Body of pancreas (tissue), 4 donors: ENCODE results near the gene TH. TPM values are rescaled to one million over a fixed set of nuclear protein-coding genes. Genes with fewer than 3 reads are reported as not detected.

ENCODE experiments used
- ATAC-seq: fragments of 150-250 bp; one replicate; pipeline ENCODE4 v1.9.1; 2016
- DNase-seq, 4 donors: peaks; one replicate each; pipeline ENCODE4 v3.0.0-alpha.2; 2019
- H3K27ac ChIP-seq, 4 donors: fragments of 200-600 bp; sonication (generic); 1 replicate in 3 of 4; 2 replicates in 1 of 4; pipeline versions ENCODE4 v1.5.1 to v1.6.1; 2016 to 2019; ENCODE audit warnings: mild to moderate bottlenecking in 1 of 4, mixed read lengths in 1 of 4, moderate library complexity in 1 of 4
- H3K27me3 ChIP-seq, 2 donors: fragments of 200-600 bp; sonication (generic); one replicate each; pipeline ENCODE4 v1.6.0; 2016; ENCODE audit warnings: mild to moderate bottlenecking in 1 of 2
- H3K36me3 ChIP-seq, 2 donors: fragments of 200-600 bp; sonication (generic); replicated peaks in 1 of 2; 2 replicates each; pipeline ENCODE4 v1.5.1; 2016; ENCODE audit warnings: low read depth in 2 of 2; ENCODE audit not compliant: insufficient read depth in 1 of 2
- H3K4me1 ChIP-seq: fragments of 200-600 bp; sonication (generic); one replicate; pipeline ENCODE4 v1.6.0; 2016
- H3K4me3 ChIP-seq, 2 donors: fragments of 200-600 bp; sonication (generic); 1 replicate in 1 of 2; 2 replicates in 1 of 2; pipeline ENCODE4 v1.5.1; 2016 to 2019
- H3K9me3 ChIP-seq, 3 donors: fragments of 200-600 bp; sonication (generic); 1 replicate in 2 of 3; 2 replicates in 1 of 3; pipeline ENCODE4 v1.5.1; 2016
- POLR2A ChIP-seq, 3 donors: fragments of 450-650 bp; IDR thresholded peaks; one replicate each; pipeline ENCODE4 v1.6.1; 2016; ENCODE audit warnings: antibody characterized with exemption in 3 of 3, mild to moderate bottlenecking in 2 of 3
- WGBS, 2 donors: methylation state at CpG; one replicate each; pipeline ENCODE4 v1.1.5; 2017; 5-methylcytosine and 5-hydroxymethylcytosine counted together
- intact Hi-C: fragments of 100-400 bp; cut with DNase I; formaldehyde crosslinking; loops from one replicate; pipeline ENCODE4 v1.15.1; 2023
- total RNA-seq, 2 donors: library from RNA; depleted of rRNA; stranded (reverse); fragments of >200 nt; gene quantifications; one replicate each; pipeline ENCODE4 v1.1.0, GENCODE V29; 2016
- TF ChIP-seq, protein P1 (sequence below), 7 experiments: fragments of 450-650 bp in 4 of 7; fragments of 200-600 bp in 3 of 7; sonication (generic) in 3 of 7; IDR thresholded peaks; one replicate each; pipeline ENCODE4 v1.5.1; 2016 to 2019; ENCODE audit warnings: antibody characterized with exemption in 7 of 7

The TH gene
- total RNA-seq, 2 donors from 2014 or later: 0.66 TPM; not detected in 1

DNA sequence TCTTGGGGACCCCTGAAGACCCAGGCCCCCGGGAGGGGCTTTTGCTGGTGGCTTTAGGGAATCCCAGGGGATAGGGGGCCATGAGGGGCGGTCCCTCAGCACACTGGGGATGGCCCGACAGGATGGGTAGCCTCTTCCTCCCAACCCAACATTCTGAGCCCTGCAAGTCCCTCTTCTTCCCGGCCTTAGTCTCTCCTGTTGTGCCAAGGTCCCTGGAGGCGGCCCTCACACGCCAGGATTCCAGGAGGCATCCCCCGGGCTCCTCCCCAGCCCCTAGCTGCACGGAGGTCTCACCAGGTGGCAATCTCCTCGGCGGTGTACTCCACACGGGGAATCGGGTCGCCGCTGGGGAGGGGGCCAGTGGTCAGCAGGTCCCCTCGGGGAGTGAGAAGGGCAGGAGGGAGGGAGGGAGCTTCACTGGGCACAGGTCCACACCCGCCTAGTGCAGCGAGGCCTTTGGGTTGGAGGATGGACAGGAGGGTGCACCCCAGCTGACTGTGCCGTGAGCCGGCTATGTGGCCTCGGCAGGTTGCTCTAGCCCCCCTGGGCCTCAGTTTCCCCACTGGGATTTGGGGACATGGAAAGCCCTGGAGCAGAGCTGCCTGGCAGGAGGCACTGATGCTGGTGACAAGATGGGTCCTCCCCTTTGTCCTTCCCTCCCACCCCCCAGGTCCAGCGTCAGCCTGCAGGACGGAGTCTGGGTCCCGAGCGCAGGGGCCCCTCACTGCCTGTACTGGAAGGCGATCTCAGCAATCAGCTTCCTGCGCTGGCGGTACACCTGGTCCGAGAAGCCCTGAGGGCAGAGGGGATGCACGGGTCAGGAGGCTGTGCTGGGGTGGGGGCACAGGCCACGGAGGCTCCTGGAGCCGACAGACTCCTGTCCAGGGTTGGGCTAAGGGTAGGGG lies 4.2 kb downstream of the TH start:
- DNase-seq: no peak
- H3K27ac ChIP-seq: no peak overlapping the region
- H3K27me3 ChIP-seq: no peaks in the 10 kb centered on the region
- H3K4me1 ChIP-seq: peaks cover 7% of the 10 kb centered on the region
- ATAC-seq: no peak
- WGBS, 2 donors: 49 to 64% methylated on average over 15 to 31 of the region's 31 CpGs
- no peak for TF ChIP-seq POLR2A (IDR thresholded peaks at IDR 0.05)
- TF ChIP-seq, protein P1, sequence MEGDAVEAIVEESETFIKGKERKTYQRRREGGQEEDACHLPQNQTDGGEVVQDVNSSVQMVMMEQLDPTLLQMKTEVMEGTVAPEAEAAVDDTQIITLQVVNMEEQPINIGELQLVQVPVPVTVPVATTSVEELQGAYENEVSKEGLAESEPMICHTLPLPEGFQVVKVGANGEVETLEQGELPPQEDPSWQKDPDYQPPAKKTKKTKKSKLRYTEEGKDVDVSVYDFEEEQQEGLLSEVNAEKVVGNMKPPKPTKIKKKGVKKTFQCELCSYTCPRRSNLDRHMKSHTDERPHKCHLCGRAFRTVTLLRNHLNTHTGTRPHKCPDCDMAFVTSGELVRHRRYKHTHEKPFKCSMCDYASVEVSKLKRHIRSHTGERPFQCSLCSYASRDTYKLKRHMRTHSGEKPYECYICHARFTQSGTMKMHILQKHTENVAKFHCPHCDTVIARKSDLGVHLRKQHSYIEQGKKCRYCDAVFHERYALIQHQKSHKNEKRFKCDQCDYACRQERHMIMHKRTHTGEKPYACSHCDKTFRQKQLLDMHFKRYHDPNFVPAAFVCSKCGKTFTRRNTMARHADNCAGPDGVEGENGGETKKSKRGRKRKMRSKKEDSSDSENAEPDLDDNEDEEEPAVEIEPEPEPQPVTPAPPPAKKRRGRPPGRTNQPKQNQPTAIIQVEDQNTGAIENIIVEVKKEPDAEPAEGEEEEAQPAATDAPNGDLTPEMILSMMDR (IDR thresholded peaks at IDR 0.05): no peak
- intact Hi-C loops: no loop called here
- no peaks in the 10 kb centered on the region for H3K36me3 ChIP-seq
- H3K9me3 ChIP-seq: no peaks in the 10 kb centered on the region
- H3K4me3 ChIP-seq: no peak overlapping the region

DNA sequence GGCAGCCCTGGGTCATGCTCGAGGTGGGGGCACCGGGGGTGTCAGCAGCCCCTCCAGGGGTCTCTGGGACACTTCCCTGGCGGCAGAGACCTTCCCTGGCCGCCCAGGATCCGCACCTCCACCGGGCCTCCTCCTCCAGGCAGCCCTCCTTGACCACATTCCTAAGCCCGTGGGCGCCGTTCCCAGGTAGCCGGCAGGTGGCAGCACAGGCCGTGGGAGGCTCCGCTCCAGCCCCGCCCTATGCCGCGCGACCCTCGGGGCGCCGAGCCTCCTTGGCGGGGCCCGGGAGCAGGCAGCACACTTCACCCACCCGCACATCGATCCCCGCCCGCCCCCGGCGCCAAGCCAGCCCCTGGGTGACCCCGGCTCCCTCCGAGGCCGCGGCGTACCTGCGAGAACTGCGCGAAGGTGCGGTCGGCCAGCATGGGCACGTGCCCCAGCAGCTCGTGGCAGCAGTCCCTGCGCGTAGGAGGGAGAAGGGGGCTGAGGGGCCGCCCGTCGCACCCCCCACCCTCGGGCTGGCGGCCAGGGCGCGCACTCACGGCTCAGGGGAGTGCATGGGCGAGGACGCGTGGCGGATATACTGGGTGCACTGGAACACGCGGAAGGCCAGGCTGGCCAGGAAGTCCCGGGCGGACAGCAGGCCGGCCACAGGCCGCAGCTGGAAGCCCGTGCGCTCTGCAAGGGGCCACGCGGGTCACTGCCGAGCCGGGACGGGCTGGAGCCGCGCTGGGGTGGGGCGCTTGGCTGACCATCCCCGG lies 5.3 kb downstream of the TH start:
- H3K36me3 ChIP-seq: no peaks in the 10 kb centered on the region
- whole genome bisulfite sequencing, 2 donors: 0 to 6% methylated on average over 1 to 55 of the region's 70 CpGs
- no peaks in the 10 kb centered on the region for H3K27me3 ChIP-seq
- no peaks in the 10 kb centered on the region for H3K9me3 ChIP-seq
- DNase-seq (peak in 1 of 4 donors; percentile 62), ATAC-seq (peak; percentile 33)
- TF ChIP-seq POLR2A (IDR thresholded peaks at IDR 0.05): no peak
- TF ChIP-seq, protein P1 (IDR thresholded peaks at IDR 0.05): peak; percentile 42 to 59 (median 45)
- peaks cover 7% of the 10 kb centered on the region for H3K4me1 ChIP-seq
- no peak overlapping the region for H3K27ac ChIP-seq
- intact Hi-C loops: no loop called here
- no peak overlapping the region for H3K4me3 ChIP-seq

- Histone ChIP-seq H3K36me3 (no peaks in the 10 kb centered on the region), H3K9me3 (no peaks in the 10 kb centered on the region), H3K27ac (no peak overlapping the region), H3K4me1 (peaks cover 7% of the 10 kb centered on the region), H3K4me3 (no peak overlapping the region), H3K27me3 (no peaks in the 10 kb centered on the region)
- TF ChIP-seq POLR2A (IDR thresholded peaks at IDR 0.05): no peak
- TF ChIP-seq, protein P1 (IDR thresholded peaks at IDR 0.05): no peak
- no peak for ATAC-seq
- DNase-seq: no peak
- 65 to 100% methylated on average over 2 to 13 of the region's 13 CpGs for WGBS, 2 donors
- intact Hi-C loops: no loop called here
These were observed 6.0 kb downstream of the TH start for GRCh38 chr11:2165571-2165970.

- intact Hi-C loops: loop anchor here (5.0 kb wide), 1 partner anchor 273 kb away; the partner anchor contains the start of gene PRR33
- 50 to 58% methylated on average over 8 to 19 of the region's 20 CpGs for WGBS, 2 donors
- no peak overlapping the region for H3K4me3 ChIP-seq
- no peaks in the 10 kb centered on the region for H3K36me3 ChIP-seq
- ATAC-seq (no peak), DNase-seq (peak in 2 of 4 donors; percentile 36 to 49)
- no peaks in the 10 kb centered on the region for H3K27me3 ChIP-seq
- no peaks in the 10 kb centered on the region for H3K9me3 ChIP-seq
- peaks cover 7% of the 10 kb centered on the region for H3K4me1 ChIP-seq
- no peak overlapping the region for H3K27ac ChIP-seq
- no peak for TF ChIP-seq POLR2A (IDR thresholded peaks at IDR 0.05)
- TF ChIP-seq, protein P1 (IDR thresholded peaks at IDR 0.05): no peak
These were observed 6.6 kb downstream of the TH start for GRCh38 chr11:2164861-2165555.
